OCI-LY3 (cell line): Measurements from ENCODE around the gene DDIAS.
"Not testable (repeated sequence)": the region's sequence is repeated elsewhere in the genome, so short reads cannot be mapped to it uniquely, and the experiment has no call there.

Experiments used
- CTCF ChIP-seq: fragments of 200-600, 300-600 bp; sonication (generic); IDR thresholded peaks from 2 replicates; pipeline ENCODE4 v1.5.1; 2014; ENCODE audit warnings: antibody characterized with exemption, low read length, low read depth
- EZH2phosphoT487 ChIP-seq: fragments of 200-600 bp; shearing (Covaris generic); IDR thresholded peaks from 2 replicates; pipeline ENCODE4 v1.6.1; 2018; ENCODE audit warnings: antibody characterized with exemption, mixed run types, low read depth

- TF ChIP-seq CTCF, EZH2phosphoT487: not testable (repeated sequence)
Measured at GRCh38 chr11:82854916-82855315, 46.6 kb upstream of the DDIAS start.
